ENCODE data around the gene APEX1. TPM values are rescaled to one million over a fixed set of nuclear protein-coding genes. Genes with fewer than 3 reads are reported as not detected.
A peak's percentile ranks its signal among the peaks of the same experiment; 100 is the strongest.

The APEX1 gene
- 66.0 and 73.5 TPM in 2 replicates for total RNA-seq

DNA sequence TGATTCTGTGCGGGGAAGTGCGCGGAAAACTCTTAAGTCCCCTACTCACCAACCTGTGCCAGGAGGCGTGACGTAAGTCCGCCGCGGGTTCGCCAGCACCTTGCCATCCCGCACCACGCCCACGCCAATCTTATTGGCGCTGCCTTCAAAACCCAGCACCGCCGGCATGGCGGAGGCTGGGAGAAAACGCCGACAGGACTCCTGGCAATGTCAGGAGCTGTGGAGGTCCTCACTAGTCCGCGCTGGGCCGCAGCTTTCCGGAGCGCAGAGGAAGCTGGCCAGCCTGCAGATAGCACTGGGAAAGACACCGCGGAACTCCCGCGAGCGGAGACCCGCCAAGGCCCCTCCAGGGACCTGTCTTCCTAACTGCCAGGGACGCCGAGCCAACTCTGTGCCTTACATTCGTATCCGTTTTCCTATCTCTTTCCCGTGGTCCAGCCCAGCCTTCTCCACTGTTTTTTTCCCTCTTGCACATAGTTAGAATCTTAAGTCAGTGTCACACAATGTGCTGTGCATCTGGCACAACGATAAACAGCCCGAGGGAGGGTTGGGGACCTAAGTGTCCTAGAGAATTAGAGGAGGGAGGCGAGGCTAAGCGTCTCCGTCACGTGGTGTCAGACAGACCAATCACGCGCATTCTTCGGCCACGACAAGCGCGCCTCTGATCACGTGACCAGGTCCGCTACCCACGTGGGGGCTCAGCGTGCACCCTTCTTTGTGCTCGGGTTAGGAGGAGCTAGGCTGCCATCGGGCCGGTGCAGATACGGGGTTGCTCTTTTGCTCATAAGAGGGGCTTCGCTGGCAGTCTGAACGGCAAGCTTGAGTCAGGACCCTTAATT is at the start of gene APEX1, which contains the start of gene OSGEP:
Gene APEX1, plus strand, starts transcription at position 711 of the 839 bp plus-strand sequence. CDS start 420 bp downstream, outside the sequence.
Gene OSGEP, minus strand, starts transcription at position 297 of the 839 bp plus-strand sequence. Its CDS starts 129 bp downstream, at position 168.
- DNase-seq (ENCODE audit: low read depth), result peak; percentile 96

DNA sequence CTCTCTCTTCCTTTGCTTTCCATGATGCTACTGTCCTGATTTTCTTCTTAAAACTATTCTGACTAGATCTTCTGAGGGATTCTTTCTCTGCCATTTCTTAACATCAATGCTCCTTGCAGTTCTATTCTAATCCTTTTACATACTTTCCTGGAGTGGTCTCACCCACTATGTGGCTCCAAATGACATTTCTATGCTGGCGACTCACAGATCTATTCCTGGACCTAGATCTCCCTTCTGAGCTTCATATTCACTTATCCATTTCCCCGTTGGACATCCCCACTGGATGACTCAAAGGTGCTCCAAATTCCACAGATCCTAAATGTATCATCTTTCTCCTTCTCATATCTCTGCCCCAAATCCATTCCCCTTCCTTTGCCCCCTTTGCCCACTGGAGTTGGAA is 45.8 kb upstream of the APEX1 start:
- no peak for DNase-seq (ENCODE audit: low read depth)

DNA sequence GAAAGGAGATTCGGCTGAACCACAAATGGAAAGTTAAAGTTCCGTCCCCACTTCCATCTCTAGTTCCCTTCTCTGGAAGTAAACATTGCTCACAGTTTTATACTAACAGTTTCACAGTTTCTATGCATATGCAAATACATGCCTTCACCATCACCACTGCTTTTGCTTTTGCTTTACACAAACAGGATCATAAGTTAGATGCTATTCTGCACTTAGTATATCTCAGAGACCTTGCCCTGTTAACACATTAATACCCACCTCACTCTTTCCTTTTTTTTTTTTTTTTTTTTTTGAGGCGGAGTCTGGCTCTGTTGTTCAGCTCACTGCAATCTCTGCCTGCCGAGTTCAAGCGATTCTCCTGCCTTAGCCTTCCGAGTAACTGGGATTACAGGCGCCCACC is 42.6 kb upstream of the APEX1 start:
- peak; percentile 26 for DNase-seq (ENCODE audit: low read depth)

DNA sequence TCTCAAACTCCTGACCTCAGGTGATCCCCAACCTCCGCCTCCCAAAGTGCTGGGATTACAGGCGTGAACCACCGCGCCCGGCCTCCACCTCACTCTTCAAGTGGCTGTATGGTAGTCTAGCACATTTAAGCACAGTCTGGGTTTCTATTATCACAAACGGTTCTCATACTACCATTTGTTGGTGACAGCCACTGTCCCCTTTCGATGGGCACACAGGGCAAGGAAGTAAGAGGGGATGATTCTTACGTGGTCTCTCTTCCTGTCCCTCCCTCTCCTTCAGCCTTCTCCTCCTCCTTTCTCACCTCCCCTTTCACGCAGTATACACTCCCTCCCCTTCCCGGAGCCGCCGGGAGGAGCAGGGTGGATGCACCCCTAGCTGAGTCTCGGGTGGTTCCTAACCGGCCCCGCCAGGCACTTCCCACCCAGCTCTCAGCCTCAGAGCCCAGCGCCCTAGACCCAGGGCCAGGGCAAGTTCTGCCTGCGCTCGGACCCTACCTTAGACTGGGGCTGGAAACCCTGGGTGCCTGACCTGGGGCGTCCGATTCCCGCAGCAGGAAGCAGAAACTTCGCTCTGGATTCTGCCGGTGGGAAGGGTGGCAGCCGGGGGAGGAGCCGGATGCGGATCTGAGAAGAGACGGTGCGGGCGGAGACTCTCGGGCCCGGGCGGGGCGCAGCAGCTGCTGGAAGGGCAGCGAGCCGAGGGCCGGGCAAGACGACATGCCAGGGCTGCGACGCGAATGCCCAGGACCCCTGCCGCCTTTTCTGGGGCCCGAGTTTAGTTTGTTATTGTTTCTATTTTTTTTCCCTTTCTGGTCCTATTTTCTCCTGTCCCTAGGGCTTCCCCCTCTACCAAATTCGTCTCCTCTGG is 41.9 kb upstream of the APEX1 start, which contains the start of gene TEP1:
Gene TEP1, minus strand, starts transcription at position 626 of the 868 bp plus-strand sequence. CDS start 5,062 bp downstream, outside the sequence.
- DNase-seq (ENCODE audit: low read depth), result peak; percentile 67

DNA sequence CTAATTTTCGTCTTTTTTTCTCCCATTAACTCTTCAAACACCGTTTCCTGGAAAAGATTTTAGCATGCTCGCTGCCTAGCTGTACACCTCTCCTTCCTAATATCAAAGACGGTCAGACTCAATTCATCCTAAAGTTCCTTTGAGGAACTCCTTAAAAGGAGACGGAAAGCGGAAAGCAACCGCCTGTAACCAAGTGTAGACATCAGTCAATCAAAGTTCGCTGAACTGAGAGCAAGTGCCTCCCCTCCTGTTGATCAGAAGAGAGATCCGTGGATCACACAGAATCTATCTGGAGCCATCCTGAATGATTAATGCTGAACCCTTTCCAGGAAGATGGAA is 41.3 kb upstream of the APEX1 start:
- peak; percentile 28 for DNase-seq (ENCODE audit: low read depth)

DNA sequence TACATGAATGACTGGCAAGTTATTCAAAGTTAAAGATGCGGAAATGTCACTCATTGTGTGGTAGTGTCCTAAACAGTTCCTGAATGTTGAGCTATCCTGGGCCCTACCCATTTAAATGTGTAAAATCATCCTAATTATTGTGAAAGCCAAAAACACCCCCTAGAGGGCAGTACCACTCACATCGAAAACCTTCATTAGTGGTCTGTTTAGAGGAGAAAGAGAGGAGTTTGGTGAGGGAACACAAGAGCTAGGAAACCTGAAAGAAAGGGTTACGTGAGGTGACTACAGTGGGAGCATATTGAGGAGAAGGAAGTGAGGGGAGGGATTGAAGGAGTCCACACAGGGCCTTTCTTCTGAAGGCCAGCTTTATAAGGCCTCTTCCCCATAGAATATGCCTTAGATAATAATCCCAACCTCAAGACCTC is 39.2 kb upstream of the APEX1 start:
- peak; percentile 59 for DNase-seq (ENCODE audit: low read depth)

DNA sequence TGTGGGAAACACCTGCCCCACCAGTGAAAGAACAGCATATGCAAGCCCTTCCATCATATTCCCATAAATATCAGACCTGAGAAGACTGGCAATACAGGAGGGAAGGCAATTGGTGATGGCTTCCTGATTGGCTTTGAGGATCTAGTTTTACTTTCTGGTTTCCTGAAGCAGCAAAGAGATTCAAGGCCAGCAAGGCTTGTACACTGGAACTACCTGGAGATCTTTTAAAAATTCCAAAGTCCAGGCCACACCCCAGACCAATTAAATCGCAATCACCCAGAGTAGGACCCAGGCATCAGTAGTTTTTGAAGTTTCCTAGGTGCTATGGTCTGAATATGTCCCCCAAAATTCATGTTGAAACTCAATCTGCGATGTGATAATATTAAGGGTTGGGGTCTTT is 38.8 kb upstream of the APEX1 start:
- no peak for DNase-seq (ENCODE audit: low read depth)

DNA sequence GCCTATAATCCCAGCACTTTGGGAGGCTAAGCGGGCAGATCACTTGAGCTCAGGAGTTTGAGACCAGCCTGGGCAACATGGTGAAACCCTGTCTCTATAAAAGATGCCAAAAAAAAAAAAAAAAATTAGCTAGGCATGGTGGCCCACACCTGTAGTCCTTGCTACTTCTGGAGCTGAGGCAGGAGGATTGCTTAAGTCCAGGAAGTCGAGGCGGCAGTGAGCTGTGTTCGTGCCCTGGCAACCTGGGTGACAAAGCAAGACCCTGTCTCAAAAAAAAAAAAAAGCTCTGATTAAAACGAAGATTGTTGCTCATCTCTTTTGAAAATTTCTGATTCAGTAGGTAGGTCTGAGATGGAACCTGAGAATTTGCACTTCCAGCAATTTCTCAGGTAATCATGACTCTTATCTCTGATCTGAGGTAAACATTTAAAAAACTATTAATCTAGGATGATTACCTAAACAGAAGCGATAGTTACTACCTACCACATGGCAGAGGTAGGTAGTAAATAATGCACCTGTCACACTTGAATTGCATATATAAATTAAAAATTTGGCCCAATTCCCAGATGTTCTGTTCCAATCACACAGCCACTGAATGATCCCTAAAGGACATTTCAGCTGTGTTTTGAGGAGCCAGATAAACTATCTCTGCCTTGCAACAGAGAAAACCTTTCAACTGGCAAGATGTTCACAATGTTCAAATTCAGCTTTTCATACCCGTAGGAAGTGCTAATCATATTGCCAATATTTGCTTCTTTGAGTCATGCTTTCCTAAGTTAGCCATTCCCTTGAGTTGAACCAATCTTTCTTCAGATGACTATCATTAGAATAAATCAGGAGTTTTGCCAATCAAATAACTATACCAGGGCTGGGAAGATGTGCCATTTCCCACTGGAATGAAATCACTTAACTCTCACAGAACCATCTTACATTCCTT is 37.5 kb upstream of the APEX1 start:
- no peak for DNase-seq (ENCODE audit: low read depth)

DNA sequence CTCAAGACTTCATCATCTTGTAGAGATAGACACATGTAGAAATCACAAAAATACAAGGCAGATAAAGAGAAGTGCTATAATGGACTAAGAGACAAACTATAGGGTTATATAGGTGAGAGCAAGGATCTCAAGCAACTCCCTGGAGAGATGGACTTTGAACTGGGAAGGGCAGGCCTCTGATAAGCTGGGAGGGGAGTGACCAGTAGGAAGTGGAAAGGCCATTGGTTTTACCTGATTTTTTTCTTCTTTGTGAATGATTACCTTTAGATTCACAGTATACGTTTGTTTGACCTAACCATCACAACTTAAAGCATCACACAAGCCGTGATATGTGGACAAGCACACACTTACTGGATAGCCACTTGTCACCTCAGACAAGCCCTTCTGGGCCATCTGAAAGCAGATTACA is 36.5 kb upstream of the APEX1 start:
- no peak for DNase-seq (ENCODE audit: low read depth)

DNA sequence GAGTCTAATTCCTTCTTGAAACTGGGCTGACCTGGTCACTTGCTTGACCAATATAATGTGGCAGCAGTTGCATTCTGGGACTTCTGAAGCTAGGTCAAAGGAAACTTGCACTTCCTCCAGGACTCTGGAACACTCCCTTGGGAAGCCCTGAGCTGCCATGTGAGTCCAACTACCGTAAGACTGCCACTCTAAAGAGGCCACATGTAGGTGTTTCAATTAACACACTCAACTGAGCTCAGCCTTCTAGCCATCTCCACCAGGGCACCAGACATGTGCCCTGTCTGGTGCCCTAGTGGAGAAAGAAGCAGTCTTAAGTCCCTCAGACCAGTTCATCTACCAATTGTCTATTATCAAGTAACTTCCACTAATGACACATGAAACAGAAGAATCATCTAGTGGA is 35.6 kb upstream of the APEX1 start:
- no peak for DNase-seq (ENCODE audit: low read depth)

DNA sequence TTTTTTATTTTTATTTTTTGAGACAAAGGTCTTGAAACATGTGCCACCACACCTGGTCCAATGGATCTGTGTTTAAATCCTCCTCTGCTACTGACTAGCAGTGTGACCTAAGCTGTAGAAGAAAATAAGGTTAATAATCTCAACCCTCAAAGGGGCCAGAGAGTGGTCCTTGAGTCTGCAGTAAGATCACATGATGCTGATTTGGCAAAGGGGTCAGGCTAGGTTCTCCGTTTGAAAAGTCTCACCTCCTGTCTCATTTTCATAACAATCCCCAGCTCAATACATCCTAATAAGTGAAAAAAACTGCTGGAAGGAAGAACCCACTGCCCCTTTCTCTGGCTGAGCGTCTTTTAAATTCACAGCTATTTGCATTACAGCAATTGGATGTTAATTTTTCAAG is 33.8 kb upstream of the APEX1 start:
- DNase-seq (ENCODE audit: low read depth), result no peak

DNA sequence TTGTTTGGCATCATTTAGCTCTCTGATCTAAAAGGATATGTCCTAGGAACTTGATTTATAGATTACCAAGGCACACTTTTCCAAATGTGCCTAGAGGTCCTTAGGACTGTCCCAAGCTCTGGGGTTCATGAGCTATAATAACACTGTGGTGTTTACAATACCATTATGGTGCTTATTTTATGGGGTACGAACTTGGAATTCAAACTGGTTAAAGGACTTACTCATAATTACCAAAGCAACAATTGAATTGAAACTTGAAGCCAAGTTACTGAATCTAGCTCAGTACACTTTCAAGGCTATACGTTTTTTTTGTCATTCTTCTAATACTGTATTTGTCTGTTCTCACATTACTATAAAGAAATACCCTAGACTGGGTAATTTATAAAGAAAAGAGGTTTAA is 32.1 kb upstream of the APEX1 start:
- no peak for DNase-seq (ENCODE audit: low read depth)

DNA sequence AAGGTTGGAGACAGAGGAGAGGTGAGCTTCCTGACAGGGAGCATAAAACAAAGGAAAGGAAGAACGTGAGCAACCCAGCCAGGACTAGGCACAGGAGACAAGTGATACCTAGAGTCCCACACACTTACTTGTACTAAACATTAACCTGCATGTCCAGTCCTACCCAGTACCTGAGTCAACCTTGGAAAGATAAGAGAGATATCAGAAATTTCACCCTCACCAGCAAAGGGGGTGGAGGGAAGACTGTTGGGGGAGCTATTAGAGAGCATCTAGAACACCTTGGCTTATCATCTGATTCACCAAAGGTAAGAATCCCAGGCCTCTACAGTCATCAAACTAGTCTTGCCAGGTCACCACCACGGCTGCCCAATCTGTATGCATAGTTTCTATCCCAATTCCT is 30.2 kb upstream of the APEX1 start:
- no peak for DNase-seq (ENCODE audit: low read depth)

DNA sequence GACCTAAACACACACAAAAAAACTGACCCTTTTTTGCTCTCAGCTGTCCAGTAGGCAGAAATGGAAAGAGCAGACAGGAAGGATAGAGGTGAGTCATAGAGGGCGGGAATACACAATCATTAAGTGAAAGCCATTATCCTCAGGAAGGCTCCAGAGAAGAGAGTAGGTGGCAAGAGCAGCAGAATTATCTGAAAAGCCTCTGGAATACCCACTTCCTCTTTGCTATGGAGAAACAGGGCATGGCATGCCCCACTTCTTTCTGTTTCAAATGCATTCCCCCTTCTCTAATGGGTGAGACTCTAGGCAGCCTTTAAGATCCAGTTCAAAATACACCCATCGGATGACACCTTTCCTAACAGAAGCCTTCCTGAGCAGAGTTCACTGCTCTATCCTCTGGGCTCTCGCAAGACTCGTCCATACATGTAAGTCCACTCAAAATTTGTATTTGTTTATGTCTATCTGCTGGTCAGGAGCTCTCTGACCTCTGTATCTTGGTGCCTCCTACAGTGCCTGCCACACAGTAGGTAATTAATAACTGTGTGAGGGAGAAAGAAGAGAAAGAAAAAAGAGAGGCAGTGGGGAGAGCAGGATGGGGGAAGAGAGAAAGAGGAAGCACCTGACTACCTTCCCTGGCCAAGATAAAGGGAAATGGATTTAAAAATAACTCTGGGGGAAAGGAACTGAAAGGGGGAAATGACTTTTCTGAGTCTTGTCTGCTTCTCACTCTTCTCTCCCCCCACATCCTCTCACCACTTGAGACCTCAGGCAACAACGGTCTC is 27.6 kb upstream of the APEX1 start:
- peak; percentile 81 for DNase-seq (ENCODE audit: low read depth)

DNA sequence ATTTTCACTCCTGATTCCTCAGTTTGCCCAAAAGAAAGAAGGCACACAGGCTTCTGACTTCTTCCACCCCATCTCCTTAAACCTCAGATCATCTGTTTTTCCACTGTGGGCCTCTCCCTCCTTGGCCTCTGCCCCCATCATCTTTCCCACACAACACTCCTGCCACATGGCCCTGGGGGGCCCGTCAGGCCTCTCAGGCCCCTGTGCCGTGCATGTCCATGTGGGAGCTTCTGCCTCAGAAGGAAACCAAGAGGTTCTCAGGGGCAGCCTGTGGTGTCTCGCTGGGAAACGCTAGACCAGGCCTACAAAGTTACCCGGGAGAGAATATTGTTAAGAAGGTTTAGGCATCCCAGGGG is 27.0 kb upstream of the APEX1 start:
- no peak for DNase-seq (ENCODE audit: low read depth)

DNA sequence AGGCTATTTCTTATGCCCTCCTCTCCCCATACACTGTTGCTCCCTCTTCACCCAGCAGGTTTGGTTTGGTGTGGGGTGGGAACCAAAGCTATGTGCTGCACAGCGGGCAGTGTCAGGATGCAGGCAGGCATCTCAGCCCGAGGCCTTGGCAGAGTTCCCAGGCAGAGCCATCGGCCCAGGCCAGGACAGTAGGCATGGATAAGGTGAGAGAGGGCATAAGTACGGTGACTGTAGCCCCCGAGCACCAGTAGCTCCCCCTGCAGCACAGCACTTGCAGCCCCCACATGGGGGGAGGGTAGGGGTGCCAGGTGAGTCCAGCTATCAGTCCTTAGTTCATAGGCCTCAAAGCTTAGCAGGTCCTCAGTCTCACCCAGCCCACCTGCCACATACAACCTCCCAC is 26.2 kb upstream of the APEX1 start:
- no peak for DNase-seq (ENCODE audit: low read depth)

DNA sequence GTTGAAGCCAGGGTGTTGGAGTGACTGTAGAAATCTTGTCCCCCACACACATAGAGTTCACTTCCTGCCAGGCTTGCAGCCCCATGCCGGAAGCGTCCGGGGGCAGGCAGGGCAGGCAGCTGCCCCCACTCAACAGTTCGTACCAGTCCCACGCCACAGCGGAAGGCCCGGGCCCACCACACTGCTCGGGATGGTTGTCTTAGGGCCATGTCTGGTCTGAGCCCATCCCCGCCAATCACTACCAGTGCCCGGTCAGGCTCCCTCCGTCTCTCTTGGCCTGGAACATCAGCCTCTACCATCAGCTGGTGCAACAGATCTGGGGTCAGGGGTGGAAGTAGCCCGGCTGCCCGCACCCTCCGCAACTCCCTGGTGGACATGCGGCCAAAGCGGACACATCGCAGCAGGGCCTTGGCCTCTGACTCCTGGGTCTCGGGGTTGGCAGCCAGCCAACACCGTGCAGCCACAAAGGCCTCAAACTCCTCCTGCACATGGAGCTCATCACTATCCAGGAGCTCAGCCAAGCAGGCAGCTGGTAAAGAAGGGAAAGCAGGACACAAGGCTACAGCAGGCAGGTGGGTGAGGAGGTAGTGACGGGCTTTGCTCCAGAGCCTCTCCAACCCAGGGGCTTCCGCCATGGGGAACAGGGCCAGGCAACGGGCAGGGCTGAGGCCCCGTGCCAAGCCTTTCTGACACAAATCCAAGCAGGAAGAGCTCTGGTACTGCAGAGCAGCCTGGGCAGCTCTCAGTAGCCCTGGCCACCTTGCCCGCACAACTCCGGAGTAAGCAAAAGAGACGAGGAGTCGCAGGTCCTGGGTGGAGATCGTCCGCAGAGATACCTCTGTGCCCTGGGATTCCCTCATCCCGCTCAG is 25.0 kb upstream of the APEX1 start:
- no peak for DNase-seq (ENCODE audit: low read depth)

DNA sequence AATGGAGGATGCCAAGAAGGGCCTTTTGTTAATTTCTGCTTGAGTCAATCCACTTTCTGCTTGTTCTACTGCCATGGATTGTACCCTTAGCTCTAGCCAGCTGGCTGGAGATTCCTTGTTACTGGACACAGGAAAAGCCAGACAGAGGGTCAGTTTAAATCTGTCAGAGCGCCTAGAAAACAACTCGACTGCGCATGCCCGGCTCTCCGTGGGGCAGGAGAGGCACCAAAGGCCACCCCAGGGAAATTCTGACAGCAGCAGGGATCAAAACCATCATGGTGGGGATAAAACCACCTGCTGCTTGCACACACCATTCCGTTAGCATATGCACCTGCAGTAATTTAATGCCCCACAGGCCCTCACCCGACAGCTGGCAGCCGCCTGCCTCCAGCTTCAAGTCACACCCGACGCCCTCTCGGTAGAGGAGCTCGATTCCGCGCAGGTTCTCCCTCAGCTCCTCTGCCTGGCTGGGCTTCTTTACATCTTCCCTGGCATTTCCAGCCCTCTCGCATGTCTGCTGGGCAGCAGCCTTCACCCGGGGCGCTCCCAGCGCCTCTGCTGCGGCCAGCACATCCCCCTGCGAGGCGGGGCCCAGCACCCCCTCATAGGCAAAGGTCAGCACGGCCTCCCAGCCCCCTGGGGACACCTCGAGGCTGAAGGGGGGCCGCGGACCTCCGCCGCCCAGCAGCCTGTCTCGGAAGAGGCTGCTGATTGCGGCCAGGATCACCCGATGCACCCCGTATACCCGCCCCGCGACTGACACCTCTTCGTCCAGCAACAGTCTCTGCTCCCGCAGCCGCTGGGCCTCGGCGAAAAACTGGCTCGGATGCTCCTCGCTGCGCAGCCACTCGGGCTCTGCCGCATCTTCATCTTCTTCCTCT is 20.1 kb upstream of the APEX1 start:
- no peak for DNase-seq (ENCODE audit: low read depth)

Measured in renal cortical epithelial cell (primary cell).